ENCODE results near the gene GAS2L1.

- TF ChIP-seq EZH2 (IDR thresholded peaks at IDR 0.05; ENCODE audit: borderline replicate concordance, low read depth, low read length, severe bottlenecking): no peak
- TF ChIP-seq CTCF (IDR thresholded peaks at IDR 0.05; ENCODE audit: extremely low read depth in 1 of 2, insufficient read depth in 1 of 2, low read depth in 1 of 2, low read length in 2 of 2): no peak
- TF ChIP-seq GATA2 (IDR thresholded peaks at IDR 0.05; ENCODE audit: insufficient read depth, insufficient read length, low read depth, low read length): no peak
- TF ChIP-seq POLR2AphosphoS5 (IDR thresholded peaks at IDR 0.05; ENCODE audit: insufficient read depth, low read depth, low read length): no peak
- no peak for TF ChIP-seq FOS (IDR thresholded peaks at IDR 0.05; ENCODE audit: borderline replicate concordance, insufficient read depth, low read length)
- no peak for TF ChIP-seq JUN (IDR thresholded peaks at IDR 0.05; ENCODE audit: borderline replicate concordance, insufficient read depth, insufficient read length, low read depth)
- no peak for TF ChIP-seq POLR2A (IDR thresholded peaks at IDR 0.05; ENCODE audit: low read depth, low read length)
- no peak for TF ChIP-seq MAX (IDR thresholded peaks at IDR 0.05; ENCODE audit: insufficient read depth, insufficient read length)
- no peak for TF ChIP-seq MYC (IDR thresholded peaks at IDR 0.05; ENCODE audit: low read depth, low read length)
These were observed 27.7 kb downstream of the GAS2L1 start for GRCh38 chr22:29334148-29334547.
